Gastroesophageal sphincter (tissue), 3 donors: ENCODE data around the gene TAC3.
"Not testable (repeated sequence)": the region's sequence is repeated elsewhere in the genome, so short reads cannot be mapped to it uniquely, and the experiment has no call there.

Source experiments
- CTCF ChIP-seq, 4 experiments: fragments of 200-600 bp in 2 of 4; fragments of 450-650 bp in 2 of 4; sonication (generic) in 1 of 4; IDR thresholded peaks; one replicate each; pipeline ENCODE4 v1.5.1; 2017 to 2019; ENCODE audit warnings: antibody characterized with exemption in 4 of 4, mild to moderate bottlenecking in 2 of 4, moderate library complexity in 2 of 4
- EP300 ChIP-seq: sonication (generic); formaldehyde crosslinking; IDR thresholded peaks from one replicate; pipeline ENCODE4 v1.6.1; 2017; ENCODE audit warnings: antibody characterized with exemption, mild to moderate bottlenecking
- POLR2A ChIP-seq, 2 donors: fragments of 450-650 bp; IDR thresholded peaks; one replicate each; pipeline ENCODE4 v1.6.1; 2017; ENCODE audit warnings: antibody characterized with exemption in 2 of 2, mild to moderate bottlenecking in 2 of 2, moderate library complexity in 1 of 2
- POLR2AphosphoS5 ChIP-seq: sonication (generic); formaldehyde crosslinking; IDR thresholded peaks from one replicate; pipeline ENCODE4 v1.6.1; 2017; ENCODE audit warnings: antibody characterized with exemption

GRCh38 chr12:57022324-57022723, 6.0 kb upstream of the TAC3 start:
- not testable (repeated sequence) for TF ChIP-seq CTCF (IDR thresholded peaks at IDR 0.05); EP300; POLR2AphosphoS5; POLR2A (IDR thresholded peaks at IDR 0.05)
